ENCODE data around the gene MRPS23. TPM values are rescaled to one million over a fixed set of nuclear protein-coding genes. Genes with fewer than 3 reads are reported as not detected.

Gene MRPS23
- polyA plus RNA-seq, 1 donor from 2014 or later: 80.5 TPM

DNA sequence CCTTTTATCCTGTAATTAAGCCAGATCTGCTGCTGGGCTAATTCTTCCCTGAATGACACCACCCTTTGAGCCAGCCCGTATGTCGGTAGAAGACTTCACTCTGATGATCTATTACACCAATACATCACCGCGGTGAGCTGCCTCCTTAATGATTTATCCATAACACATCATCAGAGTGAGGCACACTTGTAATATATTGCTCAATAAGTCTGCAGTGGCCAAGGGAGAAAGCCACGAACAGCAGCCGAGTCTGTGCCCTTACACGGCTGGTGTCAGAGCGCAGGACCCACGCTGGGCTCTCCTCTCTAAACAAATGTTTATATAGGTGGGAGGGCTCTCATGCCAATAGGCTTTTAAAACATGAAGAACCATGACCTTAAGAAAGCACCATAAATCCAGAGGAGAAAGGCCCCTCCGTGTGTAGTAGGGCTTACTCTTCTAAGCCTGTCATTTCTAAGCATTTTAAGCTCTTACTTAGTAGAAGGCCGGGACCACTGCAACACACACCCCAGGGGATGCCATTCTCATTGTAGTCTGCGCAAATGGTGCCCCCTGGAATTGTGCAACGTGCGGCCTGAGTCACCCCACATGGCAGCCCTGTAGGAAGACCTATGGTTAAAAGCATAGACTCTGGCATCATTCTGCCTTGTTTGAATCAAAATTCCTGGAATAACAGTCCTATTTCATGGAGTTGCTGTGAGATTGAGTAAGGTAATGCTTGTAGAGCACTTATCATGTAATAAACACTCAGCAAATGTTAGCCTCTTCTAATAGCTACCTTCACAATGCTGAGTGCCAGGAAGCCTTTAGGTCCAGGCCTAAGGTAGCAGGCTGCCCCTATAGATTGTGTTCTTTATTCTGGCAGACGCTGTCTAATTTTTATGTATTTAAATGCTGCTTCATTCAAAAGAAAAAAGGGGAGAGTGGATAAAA, 26.1 kb downstream of the MRPS23 start:
- no peak overlapping the region for H3K9ac ChIP-seq (ENCODE audit: low read length)
- no peaks in the 10 kb centered on the region for H3F3A ChIP-seq (ENCODE audit: insufficient read depth, low read length, poor library complexity, severe bottlenecking)
- no peaks in the 10 kb centered on the region for H3K36me3 ChIP-seq (ENCODE audit: insufficient read depth, low read length)
- peak overlapping the region; percentile 22 for H3K4me3 ChIP-seq (ENCODE audit: low read length)
- H3K9me2 ChIP-seq (ENCODE audit: insufficient read depth, low read length): no peaks in the 10 kb centered on the region
- H3K4me2 ChIP-seq (ENCODE audit: low read length): no peak overlapping the region
- no peaks in the 10 kb centered on the region for H3K27me3 ChIP-seq (ENCODE audit: insufficient read depth, low read depth, low read length)
- no peaks in the 10 kb centered on the region for H3K9me3 ChIP-seq (ENCODE audit: low read length)
- no peaks in the 10 kb centered on the region for H4K20me1 ChIP-seq (ENCODE audit: insufficient read depth)
- peak overlapping the region; percentile 39 for H3K27ac ChIP-seq (ENCODE audit: low read length)
- H3K79me2 ChIP-seq (replicated peaks; ENCODE audit: insufficient read depth, low read length): no peaks in the 10 kb centered on the region
- TF ChIP-seq RAD21 (conservative IDR thresholded peaks at IDR 0.05) (no peak), POLR2AphosphoS5 (IDR thresholded peaks at IDR 0.05) (peak; percentile 45), EP300 (conservative IDR thresholded peaks at IDR 0.05; ENCODE audit: poor library complexity, severe bottlenecking) (peak; percentile 9)
- H2AFZ ChIP-seq (ENCODE audit: low read depth, low read length): no peak overlapping the region

- Histone ChIP-seq H3K27ac (ENCODE audit: low read length) (no peak overlapping the region), H3K4me3 (ENCODE audit: low read length) (no peak overlapping the region), H3K9ac (ENCODE audit: low read length) (no peak overlapping the region), H3K79me2 (replicated peaks; ENCODE audit: insufficient read depth, low read length) (no peaks in the 10 kb centered on the region), H2AFZ (ENCODE audit: low read depth, low read length) (no peak overlapping the region), H3K4me2 (ENCODE audit: low read length) (no peak overlapping the region), H3F3A (ENCODE audit: insufficient read depth, low read length, poor library complexity, severe bottlenecking) (no peaks in the 10 kb centered on the region), H3K9me3 (ENCODE audit: low read length) (no peaks in the 10 kb centered on the region), H3K9me2 (ENCODE audit: insufficient read depth, low read length) (no peaks in the 10 kb centered on the region), H3K36me3 (ENCODE audit: insufficient read depth, low read length) (no peaks in the 10 kb centered on the region), H3K27me3 (ENCODE audit: insufficient read depth, low read depth, low read length) (no peaks in the 10 kb centered on the region), H4K20me1 (ENCODE audit: insufficient read depth) (no peaks in the 10 kb centered on the region)
- TF ChIP-seq SMC3 (conservative IDR thresholded peaks at IDR 0.05; ENCODE audit: poor library complexity): no peak
- TF ChIP-seq, protein P1, sequence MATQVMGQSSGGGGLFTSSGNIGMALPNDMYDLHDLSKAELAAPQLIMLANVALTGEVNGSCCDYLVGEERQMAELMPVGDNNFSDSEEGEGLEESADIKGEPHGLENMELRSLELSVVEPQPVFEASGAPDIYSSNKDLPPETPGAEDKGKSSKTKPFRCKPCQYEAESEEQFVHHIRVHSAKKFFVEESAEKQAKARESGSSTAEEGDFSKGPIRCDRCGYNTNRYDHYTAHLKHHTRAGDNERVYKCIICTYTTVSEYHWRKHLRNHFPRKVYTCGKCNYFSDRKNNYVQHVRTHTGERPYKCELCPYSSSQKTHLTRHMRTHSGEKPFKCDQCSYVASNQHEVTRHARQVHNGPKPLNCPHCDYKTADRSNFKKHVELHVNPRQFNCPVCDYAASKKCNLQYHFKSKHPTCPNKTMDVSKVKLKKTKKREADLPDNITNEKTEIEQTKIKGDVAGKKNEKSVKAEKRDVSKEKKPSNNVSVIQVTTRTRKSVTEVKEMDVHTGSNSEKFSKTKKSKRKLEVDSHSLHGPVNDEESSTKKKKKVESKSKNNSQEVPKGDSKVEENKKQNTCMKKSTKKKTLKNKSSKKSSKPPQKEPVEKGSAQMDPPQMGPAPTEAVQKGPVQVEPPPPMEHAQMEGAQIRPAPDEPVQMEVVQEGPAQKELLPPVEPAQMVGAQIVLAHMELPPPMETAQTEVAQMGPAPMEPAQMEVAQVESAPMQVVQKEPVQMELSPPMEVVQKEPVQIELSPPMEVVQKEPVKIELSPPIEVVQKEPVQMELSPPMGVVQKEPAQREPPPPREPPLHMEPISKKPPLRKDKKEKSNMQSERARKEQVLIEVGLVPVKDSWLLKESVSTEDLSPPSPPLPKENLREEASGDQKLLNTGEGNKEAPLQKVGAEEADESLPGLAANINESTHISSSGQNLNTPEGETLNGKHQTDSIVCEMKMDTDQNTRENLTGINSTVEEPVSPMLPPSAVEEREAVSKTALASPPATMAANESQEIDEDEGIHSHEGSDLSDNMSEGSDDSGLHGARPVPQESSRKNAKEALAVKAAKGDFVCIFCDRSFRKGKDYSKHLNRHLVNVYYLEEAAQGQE (IDR thresholded peaks at IDR 0.05; ENCODE audit: borderline replicate concordance): no peak
- TF ChIP-seq POLR2AphosphoS5 (IDR thresholded peaks at IDR 0.05): no peak
- no peak for TF ChIP-seq EZH2 (IDR thresholded peaks at IDR 0.05; ENCODE audit: borderline replicate concordance, insufficient read depth, low read length, poor library complexity, severe bottlenecking)
- TF ChIP-seq TAF1 (IDR thresholded peaks at IDR 0.05; ENCODE audit: low read depth): no peak
- no peak for TF ChIP-seq EP300 (conservative IDR thresholded peaks at IDR 0.05; ENCODE audit: poor library complexity, severe bottlenecking)
- no peak for TF ChIP-seq MXI1 (conservative IDR thresholded peaks at IDR 0.05; ENCODE audit: poor library complexity, severe bottlenecking)
Observed at GRCh38 chr17:57819867-57820266, 30.0 kb downstream of the MRPS23 start.

GRCh38 chr17:57819285-57819684, 30.6 kb downstream of the MRPS23 start:
- H3K27ac ChIP-seq (ENCODE audit: low read length): no peak overlapping the region
- no peaks in the 10 kb centered on the region for H3K27me3 ChIP-seq (ENCODE audit: insufficient read depth, low read depth, low read length)
- H3K9ac ChIP-seq (ENCODE audit: low read length): no peak overlapping the region
- no peaks in the 10 kb centered on the region for H3F3A ChIP-seq (ENCODE audit: insufficient read depth, low read length, poor library complexity, severe bottlenecking)
- H3K9me3 ChIP-seq (ENCODE audit: low read length): no peaks in the 10 kb centered on the region
- H2AFZ ChIP-seq (ENCODE audit: low read depth, low read length): no peak overlapping the region
- no peak overlapping the region for H3K4me2 ChIP-seq (ENCODE audit: low read length)
- no peak for TF ChIP-seq EP300 (conservative IDR thresholded peaks at IDR 0.05; ENCODE audit: poor library complexity, severe bottlenecking)
- no peak for TF ChIP-seq TAF1 (IDR thresholded peaks at IDR 0.05; ENCODE audit: low read depth)
- no peak for TF ChIP-seq RAD21 (conservative IDR thresholded peaks at IDR 0.05)
- no peak for TF ChIP-seq EZH2 (IDR thresholded peaks at IDR 0.05; ENCODE audit: borderline replicate concordance, insufficient read depth, low read length, poor library complexity, severe bottlenecking)
- TF ChIP-seq MXI1 (conservative IDR thresholded peaks at IDR 0.05; ENCODE audit: poor library complexity, severe bottlenecking): no peak
- no peak for TF ChIP-seq POLR2AphosphoS5 (IDR thresholded peaks at IDR 0.05)
- TF ChIP-seq, protein P1 (IDR thresholded peaks at IDR 0.05; ENCODE audit: borderline replicate concordance): no peak
- no peak for TF ChIP-seq SMC3 (conservative IDR thresholded peaks at IDR 0.05; ENCODE audit: poor library complexity)
- no peak for TF ChIP-seq CTCF (IDR thresholded peaks at IDR 0.05; ENCODE audit: poor library complexity, severe bottlenecking)
- no peaks in the 10 kb centered on the region for H4K20me1 ChIP-seq (ENCODE audit: insufficient read depth)
- H3K4me3 ChIP-seq (ENCODE audit: low read length): no peak overlapping the region
- H3K36me3 ChIP-seq (ENCODE audit: insufficient read depth, low read length): no peaks in the 10 kb centered on the region
- H3K79me2 ChIP-seq (replicated peaks; ENCODE audit: insufficient read depth, low read length): no peaks in the 10 kb centered on the region
- no peaks in the 10 kb centered on the region for H3K9me2 ChIP-seq (ENCODE audit: insufficient read depth, low read length)
